Measurements from ENCODE around the gene HINT2. TPM values are rescaled to one million over a fixed set of nuclear protein-coding genes. Genes with fewer than 3 reads are reported as not detected.
A peak's percentile ranks its signal among the peaks of the same experiment; 100 is the strongest.

Gene HINT2
- total RNA-seq, 1 donor from 2014 or later = 27.9 TPM

GRCh38 chr9:35834260-35835215 is 19.7 kb upstream of the HINT2 start:
- intact Hi-C loops (cut with micrococcal nuclease) = no loop called here
- DNase-seq (no peak), ATAC-seq (ENCODE audit: low read depth) (no peak)
- peaks cover 35% of the 10 kb centered on the region for H3K4me1 Mint-ChIP-seq
- H3K27ac Mint-ChIP-seq = peak overlapping the region; percentile 38
- POLR2A ChIA-PET = interaction anchor here (1.3 to 1.6 kb wide), 2 partner anchors 20 to 102 kb away, joined by 4 to 11 read pairs; partner anchors contain the start of genes CREB3 and HINT2
- H3K27me3 Mint-ChIP-seq = no peaks in the 10 kb centered on the region
- H3K36me3 Mint-ChIP-seq (ENCODE audit: low read depth) = no peaks in the 10 kb centered on the region
- H3K4me3 Mint-ChIP-seq = peak overlapping the region; percentile 33
- TF ChIP-seq, protein P1, sequence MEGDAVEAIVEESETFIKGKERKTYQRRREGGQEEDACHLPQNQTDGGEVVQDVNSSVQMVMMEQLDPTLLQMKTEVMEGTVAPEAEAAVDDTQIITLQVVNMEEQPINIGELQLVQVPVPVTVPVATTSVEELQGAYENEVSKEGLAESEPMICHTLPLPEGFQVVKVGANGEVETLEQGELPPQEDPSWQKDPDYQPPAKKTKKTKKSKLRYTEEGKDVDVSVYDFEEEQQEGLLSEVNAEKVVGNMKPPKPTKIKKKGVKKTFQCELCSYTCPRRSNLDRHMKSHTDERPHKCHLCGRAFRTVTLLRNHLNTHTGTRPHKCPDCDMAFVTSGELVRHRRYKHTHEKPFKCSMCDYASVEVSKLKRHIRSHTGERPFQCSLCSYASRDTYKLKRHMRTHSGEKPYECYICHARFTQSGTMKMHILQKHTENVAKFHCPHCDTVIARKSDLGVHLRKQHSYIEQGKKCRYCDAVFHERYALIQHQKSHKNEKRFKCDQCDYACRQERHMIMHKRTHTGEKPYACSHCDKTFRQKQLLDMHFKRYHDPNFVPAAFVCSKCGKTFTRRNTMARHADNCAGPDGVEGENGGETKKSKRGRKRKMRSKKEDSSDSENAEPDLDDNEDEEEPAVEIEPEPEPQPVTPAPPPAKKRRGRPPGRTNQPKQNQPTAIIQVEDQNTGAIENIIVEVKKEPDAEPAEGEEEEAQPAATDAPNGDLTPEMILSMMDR (IDR thresholded peaks at IDR 0.05) = no peak
- no peaks in the 10 kb centered on the region for H3K9me3 Mint-ChIP-seq
- CTCF ChIA-PET = interaction anchor here (0.7 to 6.0 kb wide), 6 partner anchors 8 to 48 kb away, joined by 3 to 28 read pairs (median 4); no protein-coding TSS in a partner anchor

- CTCF ChIA-PET = interaction anchor here (1.1 to 2.3 kb wide), 2 partner anchors 43 to 50 kb away, joined by 4 to 6 read pairs; no protein-coding TSS in a partner anchor
- Mint-ChIP-seq H3K4me1 (peaks cover 44% of the 10 kb centered on the region), H3K9me3 (no peaks in the 10 kb centered on the region), H3K36me3 (ENCODE audit: low read depth) (peaks cover 4% of the 10 kb centered on the region), H3K27ac (no peak overlapping the region), H3K27me3 (no peaks in the 10 kb centered on the region), H3K4me3 (no peak overlapping the region)
- POLR2A ChIA-PET = interaction anchor here (1.6 kb wide), 1 partner anchor 18 kb away, joined by 11 read pairs; the partner anchor contains the start of gene HINT2
- ATAC-seq (ENCODE audit: low read depth) (no peak), DNase-seq (no peak)
- TF ChIP-seq, protein P1 (IDR thresholded peaks at IDR 0.05) = no peak
- intact Hi-C loops (cut with micrococcal nuclease) = no loop called here
These were observed 18.0 kb upstream of the HINT2 start for GRCh38 chr9:35832814-35833213.

DNA sequence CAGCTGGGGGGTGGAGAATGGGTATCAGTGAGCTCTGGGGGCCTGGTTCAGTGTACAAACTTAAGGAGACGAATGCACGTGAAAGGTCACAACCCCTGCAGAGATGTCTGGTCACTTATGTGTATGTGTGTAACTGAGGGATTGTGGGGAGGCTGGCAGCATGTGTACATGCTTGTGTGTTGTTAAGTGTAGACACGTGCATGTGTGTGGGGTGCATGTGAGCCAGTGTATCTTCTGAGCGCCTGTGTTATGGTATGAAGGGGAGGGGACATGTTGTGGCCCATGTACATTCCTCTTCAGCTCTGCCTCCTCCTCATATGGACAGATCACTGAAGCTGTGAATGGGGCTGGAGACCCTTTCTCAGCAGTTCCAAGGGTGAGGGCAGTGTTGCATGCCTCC is 16.2 kb upstream of the HINT2 start:
- ChIA-PET CTCF (no interaction called here), POLR2A (interaction anchor here (1.1 kb wide), 1 partner anchor 18 kb away, joined by 4 read pairs; the partner anchor contains the start of gene SPAG8)
- intact Hi-C loops (cut with micrococcal nuclease) = no loop called here
- no peaks in the 10 kb centered on the region for H3K27me3 Mint-ChIP-seq
- ATAC-seq (ENCODE audit: low read depth) = no peak
- peaks cover 4% of the 10 kb centered on the region for H3K36me3 Mint-ChIP-seq (ENCODE audit: low read depth)
- no peak overlapping the region for H3K27ac Mint-ChIP-seq
- peaks cover 46% of the 10 kb centered on the region for H3K4me1 Mint-ChIP-seq
- no peak for DNase-seq
- TF ChIP-seq, protein P1 (IDR thresholded peaks at IDR 0.05) = no peak
- no peaks in the 10 kb centered on the region for H3K9me3 Mint-ChIP-seq
- H3K4me3 Mint-ChIP-seq = peak overlapping the region; percentile 20

DNA sequence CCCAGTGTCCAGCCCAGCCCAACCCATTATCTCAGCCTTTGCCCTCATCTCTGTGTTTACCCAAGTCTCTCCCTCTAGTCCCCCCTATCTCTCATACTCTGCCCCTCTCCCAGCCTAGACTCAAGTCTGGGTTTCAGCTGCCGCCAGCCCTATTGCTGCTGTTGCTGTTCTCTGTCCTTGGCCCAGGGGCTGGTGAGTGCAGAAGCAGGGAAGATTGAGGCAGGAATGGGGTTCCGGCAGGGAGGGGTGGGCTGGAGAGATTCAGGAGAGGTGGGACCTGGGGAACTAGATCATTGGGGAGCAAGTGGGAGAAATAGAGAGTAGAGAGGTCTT is 14.9 kb upstream of the HINT2 start:
- peaks cover 39% of the 10 kb centered on the region for H3K4me1 Mint-ChIP-seq
- ChIA-PET CTCF (interaction anchor here (0.9 to 2.0 kb wide), 2 partner anchors 39 to 53 kb away, joined by 4 to 5 read pairs; no protein-coding TSS in a partner anchor), POLR2A (interaction anchor here (1.3 kb wide), 1 partner anchor 10 kb away, joined by 4 read pairs; no protein-coding TSS in a partner anchor)

More for the DNA sequence above, 14.9 kb upstream of the HINT2 start:
- Mint-ChIP-seq H3K27me3 (no peaks in the 10 kb centered on the region), H3K36me3 (ENCODE audit: low read depth) (peaks cover 4% of the 10 kb centered on the region), H3K4me3 (peak overlapping the region; percentile 82), H3K27ac (peak overlapping the region; percentile 75), H3K9me3 (no peaks in the 10 kb centered on the region)
- TF ChIP-seq, protein P1 (IDR thresholded peaks at IDR 0.05) = no peak
- no peak for ATAC-seq (ENCODE audit: low read depth)
- intact Hi-C loops (cut with micrococcal nuclease) = loop anchor here (1.0 to 5.0 kb wide), 5 partner anchors 14 to 712 kb away; partner anchors contain the start of genes ATOSB, CREB3, HINT2 and TLN1
- DNase-seq = no peak

All from activated B cell treated with CpG ODN at 0.5 μM for 24 hours (primary cell).